GM19023 (cell line): ENCODE measurements around the gene KLHDC10.
"Not testable (repeated sequence)": the region's sequence is repeated elsewhere in the genome, so short reads cannot be mapped to it uniquely, and the experiment has no call there.

Source experiments
- ATAC-seq: cut with Tn5 transposase; IDR thresholded peaks from one replicate; pipeline ENCODE4 v1.9.1; 2021; ENCODE audit warnings: mild to moderate bottlenecking, moderate library complexity; ENCODE audit not compliant: unreplicated experiment

Gene KLHDC10

DNA sequence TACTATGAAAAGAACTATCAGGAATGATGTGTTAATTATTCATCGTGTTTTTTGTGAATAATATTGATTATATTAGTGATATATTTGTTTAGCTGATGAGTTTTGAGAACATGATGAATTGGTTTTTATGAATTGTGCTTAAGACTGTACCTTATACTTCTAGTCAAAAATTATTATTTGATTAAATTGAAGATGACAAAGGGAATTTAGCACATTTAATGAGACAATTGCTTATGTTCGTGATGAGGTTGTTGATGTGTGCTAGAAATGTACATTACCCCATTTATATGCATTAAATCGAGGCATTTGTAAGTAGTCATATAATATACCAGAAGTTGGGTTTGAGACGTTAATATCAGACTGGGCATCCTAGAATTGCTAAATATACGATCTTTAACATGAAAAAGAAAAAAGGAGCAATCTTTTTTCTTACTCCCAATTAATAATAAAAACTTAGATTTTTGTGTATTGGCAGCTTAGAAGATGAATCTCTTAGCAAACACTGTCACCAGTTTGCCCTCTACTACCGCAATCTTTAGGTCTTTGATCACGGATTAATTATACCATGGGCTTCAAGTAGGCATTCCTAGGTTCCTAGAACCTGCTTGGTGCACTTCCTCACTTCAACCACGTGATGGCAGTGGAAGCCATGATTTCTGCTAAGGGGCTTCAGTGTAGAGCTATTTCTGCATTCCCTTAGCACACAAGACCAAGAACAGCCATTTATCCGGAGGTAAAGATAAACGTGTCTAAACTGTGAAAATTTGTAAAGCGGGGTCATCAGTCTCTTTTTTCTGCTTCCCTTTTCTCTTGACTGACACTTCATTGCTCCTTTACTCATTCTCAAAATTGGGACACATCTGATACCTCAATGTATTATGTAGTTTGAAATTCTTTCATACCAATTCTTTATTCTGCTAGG lies 1.6 kb downstream of the KLHDC10 start:
- no peak for ATAC-seq

DNA sequence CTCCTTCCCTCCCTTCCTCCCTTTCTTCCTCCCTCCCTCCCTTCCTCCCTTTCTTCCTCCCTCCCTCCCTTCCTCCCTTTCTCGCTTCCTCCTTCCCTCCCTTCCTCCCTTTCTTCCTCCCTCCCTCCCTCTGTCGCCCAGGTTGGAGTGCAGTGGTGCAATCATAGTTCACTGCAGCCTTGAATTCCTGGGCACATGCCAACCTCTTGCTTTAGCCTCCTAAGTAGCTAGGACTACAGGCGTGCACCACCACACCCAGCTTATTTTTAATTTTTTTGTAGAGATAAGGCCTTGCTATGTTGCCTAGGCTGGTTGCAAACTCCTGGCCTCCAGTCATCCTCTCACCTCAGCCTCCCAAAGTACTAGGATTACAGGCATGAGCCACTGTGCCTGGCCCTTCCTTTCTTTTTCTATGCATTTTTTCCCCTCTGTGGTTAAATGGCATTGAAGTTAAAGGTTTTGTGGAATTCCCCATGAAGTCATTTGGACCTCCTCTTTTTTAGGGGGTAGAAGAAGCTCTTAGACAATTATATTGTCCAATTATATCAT lies 9.6 kb downstream of the KLHDC10 start:
- ATAC-seq = no peak

DNA sequence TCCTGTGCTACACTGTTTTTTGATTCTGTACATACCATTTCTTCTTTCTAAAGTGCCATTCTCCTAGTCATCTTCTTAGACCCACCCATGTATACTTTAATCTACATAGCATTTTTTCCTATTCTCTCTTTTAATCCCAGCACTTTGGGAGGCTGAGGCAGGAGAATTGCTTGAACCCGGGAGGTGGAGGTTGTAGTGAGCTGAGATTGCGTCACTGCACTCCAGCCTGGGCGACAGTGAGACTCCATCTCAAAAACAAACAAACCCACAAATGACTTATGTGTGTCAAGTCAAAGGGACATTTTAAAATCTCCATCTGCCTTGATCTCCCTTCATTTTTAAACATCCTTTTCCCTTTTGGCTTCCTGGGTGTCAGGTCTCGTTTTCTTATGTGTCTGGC lies 13.2 kb downstream of the KLHDC10 start:
- not testable (repeated sequence) for ATAC-seq

DNA sequence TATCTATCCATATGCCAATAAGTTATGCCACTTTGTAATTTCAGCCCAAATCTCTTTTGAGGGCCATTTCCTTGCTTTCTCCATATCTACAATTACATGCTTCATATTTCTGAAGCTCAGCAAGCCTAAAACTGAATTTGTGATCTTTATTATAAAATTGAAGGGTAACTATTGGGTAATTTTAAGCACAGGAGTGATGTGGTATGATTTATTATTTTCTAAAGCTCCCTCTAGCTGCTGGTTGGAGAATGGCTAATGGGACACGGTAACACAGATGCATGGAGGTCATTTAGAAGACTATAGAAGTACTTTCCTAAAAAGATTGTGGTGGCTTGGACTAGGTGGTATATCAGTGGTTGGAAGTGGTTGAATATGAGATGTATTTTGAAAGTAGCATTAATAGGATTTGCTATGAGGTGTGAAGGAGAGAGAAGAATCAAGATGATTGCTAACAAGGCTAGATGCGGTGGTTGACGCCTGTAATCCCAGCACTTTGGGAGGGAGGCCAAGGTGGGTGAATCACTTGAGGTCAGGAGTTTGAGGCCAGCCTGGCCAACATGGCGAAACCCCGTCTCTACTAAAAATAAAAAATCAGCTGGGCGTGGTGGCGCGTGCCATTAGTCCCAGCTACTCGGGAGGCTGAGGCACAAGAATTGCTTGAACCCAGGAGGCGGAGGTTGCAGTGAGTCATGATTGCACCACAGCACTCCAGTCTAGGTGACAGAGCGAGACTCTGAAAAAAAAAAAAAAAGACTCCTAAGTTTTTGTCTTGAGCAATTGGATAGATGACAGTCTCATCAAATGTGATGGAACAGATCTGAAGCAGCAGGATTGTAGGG lies 13.9 kb downstream of the KLHDC10 start:
- no peak for ATAC-seq

DNA sequence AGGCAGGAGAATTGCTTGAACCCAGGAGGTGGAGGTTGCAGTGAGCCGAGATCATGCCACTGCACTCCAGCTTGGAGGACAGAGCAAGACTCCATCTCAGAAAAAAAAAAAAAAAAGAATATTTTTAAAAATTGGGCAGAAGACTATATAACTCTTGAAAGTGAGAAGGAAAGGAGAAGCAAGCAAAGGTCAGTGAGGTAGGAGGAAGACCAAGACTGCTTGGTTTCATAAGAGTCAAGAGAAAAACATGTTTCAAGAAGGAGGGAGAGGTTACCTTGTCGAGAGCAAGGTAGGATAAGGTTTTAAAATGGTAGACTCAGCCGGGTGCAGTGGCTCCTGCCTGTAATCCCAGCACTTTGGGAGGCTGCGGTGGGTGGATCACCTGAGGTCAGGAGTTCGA lies 14.9 kb downstream of the KLHDC10 start:
- not testable (repeated sequence) for ATAC-seq

DNA sequence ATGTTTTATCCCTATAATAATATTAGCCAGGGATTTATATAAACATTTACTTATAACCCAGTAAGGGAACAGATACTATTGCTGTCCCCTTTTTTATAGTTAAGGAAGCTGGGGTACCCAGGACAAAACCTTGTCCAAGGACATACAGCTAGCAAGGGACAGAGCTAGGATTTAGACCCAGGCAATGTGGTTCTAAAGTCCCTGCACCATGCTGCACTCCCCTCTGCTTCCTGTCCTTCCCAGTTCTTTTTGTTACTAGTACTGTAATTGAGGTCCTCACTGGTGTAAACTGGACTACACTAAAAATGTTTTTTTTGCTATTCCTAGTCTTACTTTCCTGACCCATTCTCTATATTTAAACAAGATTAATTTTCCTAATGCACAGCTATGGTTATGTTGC lies 16.6 kb downstream of the KLHDC10 start:
- ATAC-seq = no peak

DNA sequence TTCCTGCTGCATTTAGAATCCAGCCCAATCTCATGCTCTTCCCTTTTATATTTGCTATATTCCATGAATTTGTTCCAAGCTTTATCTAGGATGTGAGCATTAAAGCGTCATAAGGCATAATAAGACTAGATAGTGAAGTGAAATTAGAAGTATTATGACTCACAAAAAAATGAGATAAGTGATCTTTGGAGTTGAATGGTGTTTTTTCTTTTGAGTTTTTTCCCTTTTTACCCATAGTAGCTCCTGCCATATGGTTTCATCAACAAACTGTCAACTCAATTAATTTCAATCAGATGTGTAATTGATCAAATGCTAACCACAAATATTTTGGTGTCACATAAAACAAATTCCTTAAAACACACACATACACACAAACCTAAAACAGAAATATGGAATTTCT lies 17.0 kb downstream of the KLHDC10 start:
- no peak for ATAC-seq

DNA sequence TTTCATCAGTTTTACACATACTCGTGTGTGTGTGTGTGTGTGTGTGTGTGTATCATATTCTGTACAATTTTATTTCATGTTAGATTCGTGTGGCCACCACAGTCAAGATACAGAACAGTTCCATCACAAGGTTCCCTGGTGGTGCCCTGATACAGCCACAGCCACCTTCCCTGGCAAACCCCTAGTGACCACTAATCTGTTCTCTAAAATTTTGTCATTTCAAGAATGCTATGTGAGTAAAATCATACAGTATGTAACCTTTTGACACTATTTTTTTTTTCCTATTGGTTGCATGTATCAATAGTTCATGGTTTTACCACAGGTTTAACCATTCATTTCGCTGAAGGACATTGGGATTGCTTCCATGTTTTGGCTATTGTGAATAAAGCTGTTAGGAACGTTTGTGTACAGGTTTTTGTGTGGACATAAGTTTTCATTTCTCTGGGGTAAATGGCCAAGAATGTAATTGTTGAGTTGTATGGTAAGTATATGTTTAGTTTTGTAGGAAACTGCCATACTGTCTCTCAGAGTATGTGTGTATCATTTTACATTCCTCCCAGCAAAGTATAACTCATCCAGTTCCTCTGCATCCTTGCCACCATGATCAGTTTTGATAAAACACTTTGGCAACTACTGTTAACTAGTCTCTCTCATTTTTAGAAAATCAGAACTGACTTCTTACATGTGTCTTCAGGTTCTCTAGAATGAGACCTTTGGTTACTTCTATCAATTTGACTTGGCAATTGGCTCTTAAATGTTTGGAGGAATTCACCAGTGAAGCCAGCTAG lies 20.6 kb downstream of the KLHDC10 start:
- ATAC-seq = no peak

DNA sequence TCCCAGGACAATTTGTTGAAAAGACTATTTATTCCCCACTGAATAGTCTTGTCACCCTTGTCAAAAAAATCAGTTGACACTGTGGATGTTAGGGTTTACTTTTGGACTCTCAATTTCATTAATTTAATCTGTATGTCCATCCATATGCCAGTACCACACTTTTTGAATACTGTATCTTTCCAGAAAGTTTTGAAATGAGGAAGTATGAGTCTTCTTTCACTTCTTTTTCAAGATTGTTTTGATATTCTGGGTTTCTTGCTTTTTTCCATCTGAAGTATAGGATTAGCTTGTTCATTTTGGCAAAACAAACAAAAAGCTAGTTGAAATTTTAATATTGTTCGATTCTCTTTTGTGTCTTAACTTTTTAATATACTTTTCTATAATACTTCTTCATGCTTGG lies 21.7 kb downstream of the KLHDC10 start:
- ATAC-seq = no peak

DNA sequence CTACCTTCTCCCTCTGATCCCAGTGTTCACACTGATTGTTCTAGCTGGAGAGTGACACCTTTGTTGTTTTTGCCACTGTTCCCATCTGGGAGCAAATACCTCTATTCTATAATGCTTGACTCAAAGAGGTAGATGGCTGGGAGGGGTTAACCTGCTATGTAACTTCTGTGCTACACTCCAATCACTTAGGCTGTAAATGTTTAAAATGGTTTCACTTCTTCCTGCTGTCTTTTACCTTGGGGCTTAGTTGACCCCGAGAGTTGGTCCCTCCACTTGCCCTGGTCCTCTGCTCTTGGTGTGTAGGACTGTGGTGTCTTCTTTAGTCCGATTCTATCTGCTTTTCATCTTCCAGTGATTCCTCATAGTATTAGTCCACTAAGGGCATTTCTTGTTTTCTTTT lies 22.3 kb downstream of the KLHDC10 start:
- ATAC-seq = no peak

DNA sequence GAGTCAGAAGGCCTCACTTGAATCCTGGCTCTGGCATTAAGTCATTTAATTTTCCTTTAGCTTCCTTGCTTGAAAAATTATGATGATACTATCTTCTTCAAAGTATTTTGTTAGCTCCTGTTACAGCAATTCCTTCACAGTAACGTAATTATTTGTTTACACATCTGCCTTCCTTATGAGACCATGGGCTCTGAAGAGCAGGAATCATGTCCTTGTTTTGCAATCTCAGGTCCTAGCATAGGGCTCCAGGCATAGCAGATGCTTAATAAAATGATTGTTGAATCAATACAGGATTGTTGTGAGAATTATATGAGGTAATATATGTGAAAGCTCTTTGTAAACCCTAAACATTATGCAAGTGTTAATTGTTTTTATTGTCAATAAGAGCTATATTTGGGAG lies 25.5 kb downstream of the KLHDC10 start:
- no peak for ATAC-seq

DNA sequence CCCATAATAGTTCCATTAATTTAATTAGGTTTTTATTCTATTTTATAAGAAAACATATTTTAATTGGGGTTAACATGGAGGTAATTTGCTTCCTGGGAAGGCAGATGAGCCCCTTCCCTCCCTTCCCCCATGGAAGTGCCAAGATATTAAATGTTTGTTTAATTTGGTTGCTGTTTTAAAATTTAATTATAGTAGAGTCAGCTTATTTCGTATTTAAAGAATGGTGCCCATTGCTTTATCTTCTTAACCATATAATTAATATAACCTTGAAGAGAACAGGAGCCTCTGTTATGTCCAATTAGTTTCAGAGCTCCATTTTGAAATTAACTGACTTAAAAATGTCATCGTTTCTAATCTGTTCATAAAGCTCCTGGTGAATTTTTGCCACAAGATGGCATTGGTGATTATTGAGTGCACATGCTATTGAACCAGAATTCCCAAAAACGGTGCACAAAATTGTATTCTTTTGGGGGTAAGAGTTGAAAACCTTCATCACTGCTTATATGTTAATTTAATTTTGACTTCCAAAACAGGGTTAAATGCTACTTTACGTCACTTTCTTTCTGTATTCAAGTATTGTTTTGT lies 26.0 kb downstream of the KLHDC10 start:
- no peak for ATAC-seq

DNA sequence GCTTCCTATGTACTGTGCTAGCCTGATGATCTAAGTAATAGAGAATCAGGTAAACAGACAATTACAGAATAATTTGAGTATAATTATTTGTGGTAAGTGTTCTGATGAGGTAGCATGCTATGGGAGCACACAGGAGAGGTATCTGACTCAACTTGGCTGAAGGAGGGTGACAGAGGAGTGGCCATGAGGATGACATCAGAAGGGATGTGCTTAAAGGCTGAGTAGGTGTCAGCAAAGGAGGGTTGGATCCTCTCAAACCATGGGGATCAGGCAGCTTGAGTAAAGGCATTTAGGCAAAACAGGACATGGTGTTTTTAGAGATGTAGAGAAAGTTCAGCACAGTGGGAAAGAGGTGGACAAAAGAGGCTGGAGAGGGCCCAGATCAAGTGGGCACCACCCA lies 29.0 kb downstream of the KLHDC10 start:
- ATAC-seq = no peak

DNA sequence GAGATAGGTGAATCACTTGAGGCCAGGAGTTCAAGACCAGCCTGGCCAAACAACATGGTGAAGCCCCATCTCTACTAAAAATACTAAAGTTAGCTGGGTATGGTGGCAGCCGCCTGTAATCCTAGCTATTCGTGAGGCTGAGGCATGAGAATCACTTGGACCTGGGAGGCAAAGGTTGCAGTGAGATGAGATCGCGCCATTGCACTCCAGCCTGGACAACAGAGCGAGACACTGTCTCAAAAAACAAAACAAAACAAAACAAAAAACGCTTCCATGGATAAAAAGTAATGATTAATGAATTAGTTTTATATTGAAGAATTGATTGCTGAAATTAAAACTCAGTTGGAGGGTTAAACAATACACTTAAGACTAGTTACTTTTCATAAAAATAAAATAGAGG lies 32.3 kb downstream of the KLHDC10 start:
- no peak for ATAC-seq

DNA sequence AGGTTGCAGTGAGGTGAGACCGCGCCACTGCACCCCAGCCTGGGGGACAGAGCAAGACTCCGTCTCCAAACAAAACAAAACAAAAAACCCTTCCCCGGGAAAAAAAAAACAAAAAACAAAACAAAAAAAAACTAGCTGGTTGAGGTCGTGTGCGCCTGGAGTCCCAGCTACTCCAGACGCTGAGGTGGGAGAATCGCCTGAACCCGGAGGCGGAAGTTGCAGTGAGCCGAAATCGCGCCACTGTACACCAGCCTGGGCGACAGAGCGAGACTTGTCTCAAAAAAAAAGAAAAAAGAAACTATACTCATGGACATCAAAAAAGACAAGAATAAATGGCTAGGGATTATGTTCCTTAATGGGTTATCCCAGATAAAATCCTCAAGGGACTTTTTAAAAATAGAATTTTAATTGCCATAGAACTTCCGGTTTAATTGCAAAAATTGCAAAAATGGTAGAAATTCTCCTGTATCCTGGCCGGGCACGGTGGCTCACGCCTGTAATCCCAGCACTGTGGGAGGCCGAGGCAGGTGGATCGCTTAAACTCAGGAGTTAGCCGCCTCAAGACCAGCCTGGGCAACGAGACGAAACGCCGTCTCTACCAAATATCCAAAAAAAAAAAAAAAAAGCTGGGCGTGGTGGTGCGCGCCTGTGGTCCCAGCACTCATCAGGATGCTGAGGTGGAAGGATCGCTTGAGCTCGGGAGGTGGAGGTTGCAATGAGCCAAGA lies 37.8 kb downstream of the KLHDC10 start:
- ATAC-seq = no peak

DNA sequence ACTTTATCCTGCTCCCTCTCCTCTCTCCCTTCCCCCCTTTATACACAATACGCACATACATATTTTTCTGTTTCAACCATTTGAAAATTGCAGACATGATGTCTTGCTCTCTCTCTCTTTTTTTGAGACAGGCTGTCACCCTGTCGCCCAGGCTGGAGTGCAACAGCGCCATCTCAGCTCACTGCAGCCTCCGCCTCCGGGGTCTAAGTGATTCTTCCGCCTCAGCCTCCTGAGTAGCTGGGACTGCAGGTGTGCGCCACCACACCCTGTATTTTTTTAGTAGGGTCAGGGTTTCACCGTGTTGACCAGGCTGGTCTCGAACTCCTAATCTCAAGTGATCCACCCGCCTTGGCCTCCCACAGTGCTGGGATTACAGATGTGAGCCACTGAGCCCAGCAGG lies 38.5 kb downstream of the KLHDC10 start:
- no peak for ATAC-seq

DNA sequence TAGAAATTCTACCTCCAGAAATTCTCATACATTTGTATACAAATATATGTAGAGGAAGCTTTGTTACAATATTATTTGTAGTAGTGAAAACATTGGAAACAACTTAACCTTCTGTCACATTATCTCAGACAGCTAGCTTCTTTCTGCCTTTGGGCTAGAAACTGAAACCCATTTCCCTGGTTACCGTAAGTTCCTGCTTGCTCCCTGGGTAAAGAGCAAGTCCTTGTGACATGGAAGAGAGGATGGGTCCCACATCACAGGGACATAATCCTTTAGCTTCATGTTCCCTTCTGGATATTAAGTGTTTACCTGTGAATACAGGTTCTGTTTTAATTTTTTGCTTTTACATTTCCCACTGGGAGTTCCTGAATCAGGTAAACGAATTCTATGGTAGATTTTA lies 41.8 kb downstream of the KLHDC10 start:
- no peak for ATAC-seq

DNA sequence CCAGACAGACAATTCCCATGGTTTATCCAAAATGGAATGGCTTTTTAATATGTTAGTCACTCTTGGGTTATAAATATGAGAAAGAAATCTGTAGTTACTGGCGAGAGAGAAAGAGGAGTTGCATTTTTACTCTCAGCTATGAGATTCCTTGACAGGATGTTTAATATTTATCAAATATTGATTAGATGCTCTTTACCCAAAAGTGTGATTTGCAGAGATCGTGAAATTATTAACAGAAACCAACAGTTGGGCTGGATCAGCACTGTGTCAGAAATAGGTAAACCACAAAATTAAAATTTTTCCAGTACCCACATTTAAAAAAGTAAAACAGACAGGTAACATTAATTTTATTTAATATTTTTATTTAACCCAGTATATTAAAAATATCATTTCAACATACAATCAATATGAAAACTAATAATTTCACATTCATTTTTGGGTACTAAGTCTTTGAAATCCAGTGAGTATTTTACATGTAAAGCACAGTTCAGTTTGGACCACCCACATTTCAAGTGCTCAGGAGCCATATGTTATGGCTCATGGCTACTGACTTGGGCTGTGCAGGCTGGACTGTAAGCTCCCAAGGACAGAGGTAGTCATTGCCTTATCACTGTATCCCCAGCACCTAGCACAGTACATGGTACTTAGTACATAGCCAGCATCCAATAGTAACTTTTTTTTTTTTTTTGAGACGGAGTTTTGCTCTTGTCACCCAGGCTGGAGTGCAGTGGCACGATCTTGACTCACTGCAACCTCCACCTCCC lies 42.5 kb downstream of the KLHDC10 start:
- no peak for ATAC-seq

DNA sequence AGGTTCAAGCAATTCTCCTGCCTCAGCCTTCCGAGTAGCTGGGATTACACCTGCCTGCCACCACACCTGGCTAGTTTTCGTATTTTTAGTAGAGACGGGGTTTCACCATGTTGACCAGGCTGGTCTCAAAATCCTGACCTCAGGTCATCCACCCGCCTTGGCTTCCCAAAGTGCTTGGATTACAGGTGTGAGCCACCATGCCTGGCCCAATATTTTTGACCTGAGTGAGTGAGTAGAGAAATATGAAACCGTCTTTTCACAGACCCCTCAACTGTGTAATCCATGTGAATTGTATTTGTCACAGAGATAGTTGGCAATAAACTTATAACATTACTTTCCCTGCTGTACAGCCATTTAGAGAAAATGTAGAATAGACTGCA lies 43.1 kb downstream of the KLHDC10 start:
- ATAC-seq = not testable (repeated sequence)
